ENCODE measurements around the gene FEZF2. TPM values are rescaled to one million over a fixed set of nuclear protein-coding genes. Genes with fewer than 3 reads are reported as not detected.

Gene FEZF2
- total and polyA plus RNA-seq, 9 of the 15 experiments (the other 6 are each of a cell fraction or from before 2014, with no cell fraction given), result not detected

GRCh38 chr3:62375655-62376453, 2.5 kb upstream of the FEZF2 start (continued):
- TF ChIP-seq HMBOX1 (IDR thresholded peaks at IDR 0.05), result no peak
- no peak for TF ChIP-seq HDGF (IDR thresholded peaks at IDR 0.05)
- TF ChIP-seq, protein P1, sequence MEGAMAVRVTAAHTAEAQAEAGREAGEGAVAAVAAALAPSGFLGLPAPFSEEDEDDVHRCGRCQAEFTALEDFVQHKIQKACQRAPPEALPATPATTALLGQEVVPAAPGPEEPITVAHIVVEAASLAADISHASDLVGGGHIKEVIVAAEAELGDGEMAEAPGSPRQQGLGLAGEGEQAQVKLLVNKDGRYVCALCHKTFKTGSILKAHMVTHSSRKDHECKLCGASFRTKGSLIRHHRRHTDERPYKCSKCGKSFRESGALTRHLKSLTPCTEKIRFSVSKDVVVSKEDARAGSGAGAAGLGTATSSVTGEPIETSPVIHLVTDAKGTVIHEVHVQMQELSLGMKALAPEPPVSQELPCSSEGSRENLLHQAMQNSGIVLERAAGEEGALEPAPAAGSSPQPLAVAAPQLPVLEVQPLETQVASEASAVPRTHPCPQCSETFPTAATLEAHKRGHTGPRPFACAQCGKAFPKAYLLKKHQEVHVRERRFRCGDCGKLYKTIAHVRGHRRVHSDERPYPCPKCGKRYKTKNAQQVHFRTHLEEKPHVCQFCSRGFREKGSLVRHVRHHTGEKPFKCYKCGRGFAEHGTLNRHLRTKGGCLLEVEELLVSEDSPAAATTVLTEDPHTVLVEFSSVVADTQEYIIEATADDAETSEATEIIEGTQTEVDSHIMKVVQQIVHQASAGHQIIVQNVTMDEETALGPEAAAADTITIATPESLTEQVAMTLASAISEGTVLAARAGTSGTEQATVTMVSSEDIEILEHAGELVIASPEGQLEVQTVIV (CRISPR knock-in tag; IDR thresholded peaks at IDR 0.05; ENCODE audit: borderline replicate concordance), result no peak
- no peak for TF ChIP-seq NR2C2 (CRISPR knock-in tag; IDR thresholded peaks at IDR 0.05)
- no peak for TF ChIP-seq NR2C2 (tag; IDR thresholded peaks at IDR 0.05)
